ENCODE measurements around the gene RBM28.
A peak's percentile ranks its signal among the peaks of the same experiment; 100 is the strongest.

RBM28 gene

GRCh38 chr7:128360359-128360678 is 16.6 kb upstream of the RBM28 start:
- H3K4me2 ChIP-seq (ENCODE audit: insufficient read depth, low read length, poor library complexity, severe bottlenecking): peak overlapping the region; percentile 92
- no peak overlapping the region for H3K14ac ChIP-seq (ENCODE audit: low read length)
- peak overlapping the region; percentile 96 for H2AFZ ChIP-seq (ENCODE audit: low read length)
- no peak overlapping the region for H2BK12ac ChIP-seq (ENCODE audit: low read length)
- peaks cover 8 to 16% of the 10 kb centered on the region in 2 donors for H3K4me1 ChIP-seq (ENCODE audit: control insufficient read depth in 2 of 2, insufficient read depth in 1 of 2, low read depth in 1 of 2, low read length in 2 of 2)
- H3K79me1 ChIP-seq (ENCODE audit: low read depth, low read length): peaks cover 1% of the 10 kb centered on the region
- no peak overlapping the region for H3K27ac ChIP-seq (replicated peaks; ENCODE audit: low read length)
- peak overlapping the region; percentile 16 for H2BK5ac ChIP-seq (ENCODE audit: low read length)
- peaks cover 5 to 91% (median 49%) of the 10 kb centered on the region in 3 experiments for H3K27me3 ChIP-seq (ENCODE audit: control insufficient read depth in 3 of 3, insufficient read depth in 3 of 3, low read depth in 1 of 3, low read length in 3 of 3)
- no peaks in the 10 kb centered on the region for H3K9me3 ChIP-seq (replicated peaks in 1 of 2; ENCODE audit: control insufficient read depth in 2 of 2, insufficient read depth in 1 of 2, low read depth in 1 of 2, low read length in 2 of 2)
- peak overlapping the region in 1 of 2 donors; percentile 57 for H3K4me3 ChIP-seq (ENCODE audit: low read length in 2 of 2)
- H3K4ac ChIP-seq (ENCODE audit: low read length): no peak overlapping the region
- H3K9ac ChIP-seq (ENCODE audit: low read depth, low read length, poor library complexity): no peak overlapping the region
- H3K36me3 ChIP-seq (replicated peaks in 1 of 2; ENCODE audit: control insufficient read depth in 2 of 2, insufficient read depth in 2 of 2, low read length in 2 of 2): no peaks in the 10 kb centered on the region
- H2AK5ac ChIP-seq (ENCODE audit: low read depth, low read length): no peak overlapping the region
- H3K23ac ChIP-seq (ENCODE audit: low read depth, low read length, poor library complexity): no peak overlapping the region
- no peak overlapping the region for H2BK120ac ChIP-seq (ENCODE audit: low read depth, low read length)
- H2BK15ac ChIP-seq (ENCODE audit: low read length): peak overlapping the region; percentile 72
- H4K91ac ChIP-seq (ENCODE audit: low read depth, low read length, poor library complexity): no peak overlapping the region
- no peak for DNase-seq (ENCODE audit: low spot score)
- peak overlapping the region; percentile 95 for H3K18ac ChIP-seq (ENCODE audit: low read length)
- H4K8ac ChIP-seq (ENCODE audit: low read depth, low read length): no peak overlapping the region
- WGBS, 2 donors (ENCODE audit: extremely low coverage in 2 of 2, insufficient read length in 2 of 2, insufficient replicate concordance in 1 of 2): no CpG with 5 or more reads among the region's 9 CpGs

DNA sequence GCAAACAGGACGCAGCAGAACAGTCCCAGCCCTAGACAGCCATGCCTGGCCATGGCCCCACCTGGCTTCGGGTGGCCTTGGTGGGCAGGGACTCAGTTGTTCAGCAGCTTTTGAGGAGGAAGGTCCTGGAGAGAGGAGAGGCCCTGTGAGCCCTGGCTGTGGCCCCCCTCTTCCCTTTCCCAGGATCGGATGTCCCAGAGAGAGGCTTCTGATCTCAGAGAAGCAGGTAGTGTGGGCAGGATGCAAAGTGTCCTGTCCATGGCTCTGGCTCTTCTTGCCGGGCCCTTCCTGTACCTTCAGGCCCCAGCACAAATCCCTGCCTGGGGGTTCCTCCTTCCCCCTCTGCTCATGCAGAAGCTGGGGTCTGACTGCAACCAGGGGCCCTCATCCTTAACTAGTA is 16.2 kb upstream of the RBM28 start:
- Histone ChIP-seq H3K4me2 (ENCODE audit: insufficient read depth, low read length, poor library complexity, severe bottlenecking) (no peak overlapping the region), H4K91ac (ENCODE audit: low read depth, low read length, poor library complexity) (no peak overlapping the region), H3K27me3 (ENCODE audit: control insufficient read depth in 3 of 3, insufficient read depth in 3 of 3, low read depth in 1 of 3, low read length in 3 of 3) (peaks cover 5 to 88% (median 47%) of the 10 kb centered on the region in 3 experiments), H2BK120ac (ENCODE audit: low read depth, low read length) (no peak overlapping the region), H3K9me3 (replicated peaks in 1 of 2; ENCODE audit: control insufficient read depth in 2 of 2, insufficient read depth in 1 of 2, low read depth in 1 of 2, low read length in 2 of 2) (no peaks in the 10 kb centered on the region), H4K8ac (ENCODE audit: low read depth, low read length) (no peak overlapping the region), H2AK5ac (ENCODE audit: low read depth, low read length) (peak overlapping the region; percentile 43), H3K14ac (ENCODE audit: low read length) (no peak overlapping the region), H3K23ac (ENCODE audit: low read depth, low read length, poor library complexity) (no peak overlapping the region), H3K36me3 (replicated peaks in 1 of 2; ENCODE audit: control insufficient read depth in 2 of 2, insufficient read depth in 2 of 2, low read length in 2 of 2) (no peaks in the 10 kb centered on the region), H2BK12ac (ENCODE audit: low read length) (no peak overlapping the region), H2BK5ac (ENCODE audit: low read length) (peak overlapping the region; percentile 16), H3K27ac (replicated peaks; ENCODE audit: low read length) (no peak overlapping the region), H3K9ac (ENCODE audit: low read depth, low read length, poor library complexity) (no peak overlapping the region), H2BK15ac (ENCODE audit: low read length) (peak overlapping the region; percentile 72), H3K18ac (ENCODE audit: low read length) (peak overlapping the region; percentile 52), H3K79me1 (ENCODE audit: low read depth, low read length) (peaks cover 1% of the 10 kb centered on the region), H3K4ac (ENCODE audit: low read length) (no peak overlapping the region), H3K4me3 (ENCODE audit: low read length in 2 of 2) (no peak overlapping the region), H2AFZ (ENCODE audit: low read length) (peak overlapping the region; percentile 96), H3K4me1 (ENCODE audit: control insufficient read depth in 2 of 2, insufficient read depth in 1 of 2, low read depth in 1 of 2, low read length in 2 of 2) (peaks cover 8 to 16% of the 10 kb centered on the region in 2 donors)
- WGBS, 2 donors (ENCODE audit: extremely low coverage in 2 of 2, insufficient read length in 2 of 2, insufficient replicate concordance in 1 of 2): no CpG with 5 or more reads among the region's 4 CpGs
- DNase-seq (ENCODE audit: low spot score): no peak

GRCh38 chr7:128359336-128359735 is 15.6 kb upstream of the RBM28 start:
- Histone ChIP-seq H3K4ac (ENCODE audit: low read length) (no peak overlapping the region), H3K36me3 (replicated peaks in 1 of 2; ENCODE audit: control insufficient read depth in 2 of 2, insufficient read depth in 2 of 2, low read length in 2 of 2) (no peaks in the 10 kb centered on the region), H3K4me2 (ENCODE audit: insufficient read depth, low read length, poor library complexity, severe bottlenecking) (no peak overlapping the region), H2BK5ac (ENCODE audit: low read length) (no peak overlapping the region), H3K4me1 (ENCODE audit: control insufficient read depth in 2 of 2, insufficient read depth in 1 of 2, low read depth in 1 of 2, low read length in 2 of 2) (peaks cover 8 to 16% of the 10 kb centered on the region in 2 donors), H4K8ac (ENCODE audit: low read depth, low read length) (no peak overlapping the region), H3K4me3 (ENCODE audit: low read length in 2 of 2) (no peak overlapping the region), H3K79me1 (ENCODE audit: low read depth, low read length) (peaks cover 1% of the 10 kb centered on the region), H2BK15ac (ENCODE audit: low read length) (peak overlapping the region; percentile 53), H2BK12ac (ENCODE audit: low read length) (peak overlapping the region; percentile 53), H2BK120ac (ENCODE audit: low read depth, low read length) (no peak overlapping the region), H3K9me3 (replicated peaks in 1 of 2; ENCODE audit: control insufficient read depth in 2 of 2, insufficient read depth in 1 of 2, low read depth in 1 of 2, low read length in 2 of 2) (no peaks in the 10 kb centered on the region), H3K23ac (ENCODE audit: low read depth, low read length, poor library complexity) (peak overlapping the region; percentile 25), H3K14ac (ENCODE audit: low read length) (peak overlapping the region; percentile 59), H3K9ac (ENCODE audit: low read depth, low read length, poor library complexity) (no peak overlapping the region), H2AK5ac (ENCODE audit: low read depth, low read length) (peak overlapping the region; percentile 43), H2AFZ (ENCODE audit: low read length) (no peak overlapping the region), H3K27me3 (ENCODE audit: control insufficient read depth in 3 of 3, insufficient read depth in 3 of 3, low read depth in 1 of 3, low read length in 3 of 3) (peaks cover 5 to 86% (median 44%) of the 10 kb centered on the region in 3 experiments), H4K91ac (ENCODE audit: low read depth, low read length, poor library complexity) (no peak overlapping the region), H3K18ac (ENCODE audit: low read length) (peak overlapping the region; percentile 54), H3K27ac (replicated peaks; ENCODE audit: low read length) (no peak overlapping the region)
- DNase-seq (ENCODE audit: low spot score): no peak
- no CpG with 5 or more reads among the region's 12 CpGs for WGBS, 2 donors (ENCODE audit: extremely low coverage in 2 of 2, insufficient read length in 2 of 2, insufficient replicate concordance in 1 of 2)

- no peaks in the 10 kb centered on the region for H3K36me3 ChIP-seq (replicated peaks in 1 of 2; ENCODE audit: control insufficient read depth in 2 of 2, insufficient read depth in 2 of 2, low read length in 2 of 2)
- no peak overlapping the region for H2AK5ac ChIP-seq (ENCODE audit: low read depth, low read length)
- WGBS, 2 donors (ENCODE audit: extremely low coverage in 2 of 2, insufficient read length in 2 of 2, insufficient replicate concordance in 1 of 2): no CpG with 5 or more reads among the region's 1 CpG
- no peak overlapping the region for H3K18ac ChIP-seq (ENCODE audit: low read length)
- H3K14ac ChIP-seq (ENCODE audit: low read length): no peak overlapping the region
- no peak overlapping the region for H2AFZ ChIP-seq (ENCODE audit: low read length)
- H3K4ac ChIP-seq (ENCODE audit: low read length): no peak overlapping the region
- peaks cover 8 to 16% of the 10 kb centered on the region in 2 donors for H3K4me1 ChIP-seq (ENCODE audit: control insufficient read depth in 2 of 2, insufficient read depth in 1 of 2, low read depth in 1 of 2, low read length in 2 of 2)
- H3K9ac ChIP-seq (ENCODE audit: low read depth, low read length, poor library complexity): no peak overlapping the region
- no peak overlapping the region for H2BK15ac ChIP-seq (ENCODE audit: low read length)
- no peak overlapping the region for H2BK12ac ChIP-seq (ENCODE audit: low read length)
- no peak overlapping the region for H4K8ac ChIP-seq (ENCODE audit: low read depth, low read length)
- peaks cover 5 to 85% (median 43%) of the 10 kb centered on the region in 3 experiments for H3K27me3 ChIP-seq (ENCODE audit: control insufficient read depth in 3 of 3, insufficient read depth in 3 of 3, low read depth in 1 of 3, low read length in 3 of 3)
- no peak overlapping the region for H3K23ac ChIP-seq (ENCODE audit: low read depth, low read length, poor library complexity)
- peaks cover 1% of the 10 kb centered on the region for H3K79me1 ChIP-seq (ENCODE audit: low read depth, low read length)
- no peaks in the 10 kb centered on the region for H3K9me3 ChIP-seq (replicated peaks in 1 of 2; ENCODE audit: control insufficient read depth in 2 of 2, insufficient read depth in 1 of 2, low read depth in 1 of 2, low read length in 2 of 2)
- H2BK120ac ChIP-seq (ENCODE audit: low read depth, low read length): no peak overlapping the region
- no peak overlapping the region for H3K4me3 ChIP-seq (ENCODE audit: low read length in 2 of 2)
- H2BK5ac ChIP-seq (ENCODE audit: low read length): no peak overlapping the region
- no peak overlapping the region for H4K91ac ChIP-seq (ENCODE audit: low read depth, low read length, poor library complexity)
- H3K27ac ChIP-seq (replicated peaks; ENCODE audit: low read length): no peak overlapping the region
- DNase-seq (ENCODE audit: low spot score): no peak
- H3K4me2 ChIP-seq (ENCODE audit: insufficient read depth, low read length, poor library complexity, severe bottlenecking): no peak overlapping the region
Measured at GRCh38 chr7:128358233-128358632, 14.5 kb upstream of the RBM28 start.

Measured in neuronal stem cell (in vitro differentiated cells).